PC-9 (cell line): ENCODE data around the gene GNAQ.

ENCODE experiments used
- CTCF ChIP-seq: fragments of 200-600 bp; sonication (generic); conservative IDR thresholded peaks from 2 replicates; pipeline ENCODE4 v1.6.1; 2017; ENCODE audit warnings: mixed run types, antibody characterized with exemption, mild to moderate bottlenecking, moderate library complexity
- EZH2 ChIP-seq: fragments of 200-600 bp; sonication (generic); IDR thresholded peaks from 2 replicates; pipeline ENCODE4 v1.8.0; 2017; ENCODE audit warnings: antibody characterized with exemption, low read depth

- no peak for TF ChIP-seq CTCF
- no peak for TF ChIP-seq EZH2
Measured at GRCh38 chr9:78074385-78075291, 43.0 kb upstream of the GNAQ start.
